Vagina (tissue), 2 donors: ENCODE data around the gene TRAPPC2B.

Source experiments
- CTCF ChIP-seq, 3 experiments: fragments of 450-650 bp in 2 of 3; fragments of 200-600 bp in 1 of 3; sonication (generic) in 1 of 3; IDR thresholded peaks; one replicate each; pipeline ENCODE4 v1.5.1; 2017 to 2019; ENCODE audit warnings: antibody characterized with exemption in 3 of 3, mild to moderate bottlenecking in 2 of 3, moderate library complexity in 2 of 3
- POLR2A ChIP-seq, 2 donors: fragments of 450-650 bp; IDR thresholded peaks; one replicate each; pipeline ENCODE4 v1.6.1; 2017; ENCODE audit warnings: antibody characterized with exemption in 2 of 2, mild to moderate bottlenecking in 2 of 2, moderate library complexity in 2 of 2
- POLR2AphosphoS5 ChIP-seq, 2 donors: sonication (generic); formaldehyde crosslinking; IDR thresholded peaks; one replicate each; pipeline ENCODE4 v1.9.0; 2017; ENCODE audit warnings: antibody characterized with exemption in 2 of 2, mild to moderate bottlenecking in 2 of 2, low read depth in 1 of 2; ENCODE audit not compliant: insufficient read depth in 1 of 2

GRCh38 chr19:57374179-57374578 lies 10.8 kb downstream of the TRAPPC2B start:
- TF ChIP-seq POLR2A (IDR thresholded peaks at IDR 0.05) (no peak), POLR2AphosphoS5 (IDR thresholded peaks at IDR 0.05; ENCODE audit: insufficient read depth in 1 of 2, low read depth in 1 of 2) (no peak), CTCF (IDR thresholded peaks at IDR 0.05) (no peak)
